Rectal smooth muscle tissue (tissue), 1 donor: ENCODE results near the gene DRC1.
"Not testable (repeated sequence)": the region's sequence is repeated elsewhere in the genome, so short reads cannot be mapped to it uniquely, and the experiment has no call there.

Experiments
- H3K27ac ChIP-seq: one replicate; pipeline ENCODE4 v1.7.0; 2013; ENCODE audit warnings: low read depth, low read length, inconsistent platforms
- H3K27me3 ChIP-seq: one replicate; pipeline ENCODE4 v1.7.0; 2013; ENCODE audit warnings: low read length; ENCODE audit not compliant: control insufficient read depth, insufficient read depth
- H3K36me3 ChIP-seq: one replicate; pipeline ENCODE4 v1.7.0; 2013; ENCODE audit warnings: low read length; ENCODE audit not compliant: control insufficient read depth, insufficient read depth
- H3K4me1 ChIP-seq: one replicate; pipeline ENCODE4 v1.7.0; 2013; ENCODE audit warnings: low read length; ENCODE audit not compliant: control insufficient read depth, insufficient read depth
- H3K4me3 ChIP-seq: one replicate; pipeline ENCODE4 v1.7.0; 2013; ENCODE audit warnings: low read length
- H3K9ac ChIP-seq: one replicate; pipeline ENCODE4 v1.7.0; 2013; ENCODE audit warnings: low read length

Gene DRC1

DNA sequence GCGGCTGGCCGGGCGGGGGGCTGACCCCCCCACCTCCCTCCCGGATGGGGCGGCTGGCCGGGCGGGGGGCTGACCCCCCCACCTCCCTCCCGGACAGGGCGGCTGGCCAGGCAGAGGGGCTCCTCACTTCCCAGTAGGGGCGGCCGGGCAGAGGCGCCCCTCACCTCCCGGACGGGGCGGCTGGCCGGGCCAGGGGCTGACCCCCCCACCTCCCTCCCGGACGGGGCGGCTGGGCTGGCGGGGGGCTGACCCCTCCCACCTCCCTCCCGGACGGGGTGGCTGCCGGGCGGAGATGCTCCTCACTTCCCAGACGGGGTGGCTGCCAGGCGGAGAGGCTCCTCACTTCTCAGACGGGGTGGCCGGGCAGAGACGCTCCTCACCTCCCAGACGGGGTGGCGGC is 30.8 kb upstream of the DRC1 start:
- H3K36me3 ChIP-seq, H3K27me3 ChIP-seq, H3K4me1 ChIP-seq, H3K9ac ChIP-seq, H3K4me3 ChIP-seq, H3K27ac ChIP-seq: not testable (repeated sequence)

DNA sequence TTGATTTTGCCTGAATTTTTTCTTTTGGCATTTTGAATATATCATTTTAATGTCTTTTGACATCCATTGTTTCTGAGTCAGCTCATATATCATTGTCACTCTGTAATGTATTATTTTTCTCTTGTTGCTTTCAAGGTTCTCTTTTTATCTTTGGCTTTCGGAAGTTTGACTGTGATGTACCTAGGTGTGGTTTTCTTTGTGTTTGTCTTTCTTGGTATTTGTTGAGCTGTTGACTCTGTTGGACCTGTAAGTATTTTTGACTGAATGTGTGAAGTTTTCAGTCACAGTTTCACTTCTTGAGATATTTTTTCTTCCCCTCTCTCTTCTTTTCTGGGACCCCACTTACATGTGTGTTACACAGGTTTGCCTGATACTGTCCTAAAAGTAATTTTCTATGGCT is 24.9 kb upstream of the DRC1 start:
- Histone ChIP-seq H3K9ac (no peak overlapping the region), H3K27me3 (no peaks in the 10 kb centered on the region), H3K27ac (no peak overlapping the region), H3K36me3 (no peaks in the 10 kb centered on the region), H3K4me3 (no peak overlapping the region), H3K4me1 (no peaks in the 10 kb centered on the region)

DNA sequence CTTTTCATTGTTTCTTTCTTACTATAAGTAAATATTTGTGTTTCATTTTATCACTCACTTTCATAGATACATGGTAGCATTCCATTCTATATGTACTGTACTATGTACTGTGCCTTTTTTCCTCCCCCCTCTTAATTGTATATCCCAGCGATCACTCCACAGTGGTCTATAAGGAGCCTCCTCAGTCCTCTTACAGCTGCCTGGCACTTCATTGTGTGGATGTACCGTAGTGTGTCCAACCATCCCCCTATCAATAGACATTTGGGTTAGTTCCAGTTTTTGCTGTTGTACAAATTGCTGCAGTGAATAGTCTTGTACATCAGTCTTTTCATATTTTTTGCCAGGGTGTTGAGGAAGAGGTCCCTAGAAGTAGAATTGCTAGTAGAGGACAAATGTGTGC is 21.4 kb upstream of the DRC1 start:
- Histone ChIP-seq H3K4me3 (no peak overlapping the region), H3K9ac (no peak overlapping the region), H3K27me3 (no peaks in the 10 kb centered on the region), H3K27ac (no peak overlapping the region), H3K4me1 (no peaks in the 10 kb centered on the region), H3K36me3 (peaks cover 2% of the 10 kb centered on the region)

DNA sequence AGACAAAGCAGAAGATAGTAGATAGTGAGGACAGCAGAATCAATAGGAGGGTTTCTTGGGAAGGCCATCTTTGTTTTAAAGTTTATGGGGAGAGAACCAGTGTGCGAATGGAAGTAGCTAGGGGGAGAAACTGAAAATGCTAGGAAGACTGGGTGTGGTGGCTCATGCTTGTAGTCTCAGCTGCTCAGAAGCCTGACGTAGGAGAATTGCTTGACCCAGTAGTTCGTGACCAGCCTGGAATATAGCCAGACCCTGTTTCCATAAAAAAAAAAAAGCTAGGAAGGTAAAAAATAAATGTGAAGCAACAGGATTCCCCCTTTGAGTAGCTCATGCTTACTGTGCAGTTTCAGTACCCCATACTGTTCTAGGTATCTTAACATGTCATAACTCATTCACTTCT is 19.2 kb upstream of the DRC1 start:
- no peak overlapping the region for H3K9ac ChIP-seq
- peaks cover 2% of the 10 kb centered on the region for H3K36me3 ChIP-seq
- H3K4me3 ChIP-seq: no peak overlapping the region
- H3K27ac ChIP-seq: no peak overlapping the region
- H3K27me3 ChIP-seq: no peaks in the 10 kb centered on the region
- no peaks in the 10 kb centered on the region for H3K4me1 ChIP-seq

DNA sequence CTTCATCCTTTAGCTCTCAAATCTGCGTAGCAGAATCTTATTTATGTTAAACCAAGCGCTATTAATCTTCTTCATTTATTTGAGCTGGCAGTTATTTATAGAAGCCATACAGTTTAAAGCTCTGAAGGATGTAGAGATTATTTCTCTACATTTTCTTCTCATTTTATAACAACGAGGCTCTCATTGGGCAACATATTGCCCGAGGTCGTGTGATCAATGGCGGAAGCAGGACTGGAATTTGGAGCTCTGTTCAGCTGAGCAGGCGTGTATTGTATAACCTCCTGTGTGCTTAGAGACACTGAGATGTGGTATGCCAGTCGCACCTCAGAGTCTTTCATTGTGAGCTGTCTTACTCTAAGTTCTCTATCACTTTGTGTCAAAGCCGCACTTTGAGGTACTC is 17.5 kb upstream of the DRC1 start:
- Histone ChIP-seq H3K4me3 (no peak overlapping the region), H3K4me1 (no peaks in the 10 kb centered on the region), H3K36me3 (peaks cover 2% of the 10 kb centered on the region), H3K27ac (no peak overlapping the region), H3K9ac (no peak overlapping the region), H3K27me3 (no peaks in the 10 kb centered on the region)

DNA sequence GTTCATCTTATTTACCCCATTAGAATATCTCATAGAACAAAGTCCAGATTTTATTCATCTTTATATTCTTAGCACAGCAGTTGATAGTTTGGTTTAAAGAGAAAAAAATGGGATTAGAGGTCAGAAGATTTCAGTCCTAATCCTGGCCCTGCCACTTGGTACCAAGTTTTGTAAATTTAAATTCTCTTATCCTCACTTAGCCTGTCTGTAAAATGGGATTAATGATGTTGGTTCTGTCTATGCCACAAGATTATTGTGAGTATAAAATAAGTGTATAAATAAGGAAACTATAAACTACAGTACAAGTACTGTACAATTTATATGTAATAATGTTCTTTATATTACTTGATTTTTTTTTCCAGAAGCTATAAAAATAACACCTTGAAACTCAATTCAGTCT is 17.1 kb upstream of the DRC1 start:
- H3K27ac ChIP-seq: no peak overlapping the region
- H3K4me3 ChIP-seq: no peak overlapping the region
- H3K36me3 ChIP-seq: peaks cover 2% of the 10 kb centered on the region
- H3K4me1 ChIP-seq: no peaks in the 10 kb centered on the region
- no peak overlapping the region for H3K9ac ChIP-seq
- H3K27me3 ChIP-seq: no peaks in the 10 kb centered on the region

DNA sequence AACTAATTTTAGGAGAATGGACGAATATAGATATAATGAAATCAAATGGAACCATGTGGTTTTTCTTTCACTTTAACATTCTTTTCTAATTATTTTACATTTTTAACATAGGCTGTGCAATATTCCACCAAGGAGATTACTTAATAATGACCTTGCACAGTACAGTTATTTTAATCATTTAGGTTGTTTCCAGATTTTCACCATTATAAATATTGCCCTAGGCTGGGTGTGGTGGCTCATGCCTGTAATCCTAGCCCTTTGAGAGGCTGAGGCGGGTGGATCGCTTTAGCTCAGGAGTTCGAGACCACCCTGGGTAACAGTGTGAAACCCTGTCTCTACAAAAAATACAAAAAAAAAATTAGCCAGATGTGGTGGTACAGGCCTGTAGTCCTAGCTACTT is 14.5 kb upstream of the DRC1 start:
- Histone ChIP-seq H3K9ac (no peak overlapping the region), H3K4me3 (no peak overlapping the region), H3K36me3 (no peaks in the 10 kb centered on the region), H3K4me1 (no peaks in the 10 kb centered on the region), H3K27me3 (no peaks in the 10 kb centered on the region), H3K27ac (no peak overlapping the region)

DNA sequence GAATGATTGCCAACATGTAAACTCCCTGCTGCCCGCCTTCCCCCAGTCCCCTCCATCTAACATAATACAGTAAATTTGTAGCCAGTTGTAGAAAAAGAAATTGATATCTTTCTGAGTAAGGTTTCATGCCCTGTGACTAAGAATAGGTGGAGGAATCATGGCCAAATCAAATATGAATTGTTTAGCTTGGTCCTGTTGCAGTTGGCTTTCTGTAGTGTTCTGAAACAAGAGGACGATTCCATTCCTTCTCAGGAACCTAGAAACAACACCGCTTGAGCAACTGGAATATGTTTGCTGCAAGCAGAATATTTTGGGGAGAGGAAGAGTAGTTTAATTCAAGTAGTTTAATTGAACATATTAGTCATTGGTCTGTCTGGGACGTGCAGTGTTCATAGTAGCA is 7.0 kb upstream of the DRC1 start:
- H3K4me3 ChIP-seq: no peak overlapping the region
- H3K4me1 ChIP-seq: no peaks in the 10 kb centered on the region
- H3K27me3 ChIP-seq: no peaks in the 10 kb centered on the region
- no peak overlapping the region for H3K9ac ChIP-seq
- no peak overlapping the region for H3K27ac ChIP-seq
- H3K36me3 ChIP-seq: no peaks in the 10 kb centered on the region

DNA sequence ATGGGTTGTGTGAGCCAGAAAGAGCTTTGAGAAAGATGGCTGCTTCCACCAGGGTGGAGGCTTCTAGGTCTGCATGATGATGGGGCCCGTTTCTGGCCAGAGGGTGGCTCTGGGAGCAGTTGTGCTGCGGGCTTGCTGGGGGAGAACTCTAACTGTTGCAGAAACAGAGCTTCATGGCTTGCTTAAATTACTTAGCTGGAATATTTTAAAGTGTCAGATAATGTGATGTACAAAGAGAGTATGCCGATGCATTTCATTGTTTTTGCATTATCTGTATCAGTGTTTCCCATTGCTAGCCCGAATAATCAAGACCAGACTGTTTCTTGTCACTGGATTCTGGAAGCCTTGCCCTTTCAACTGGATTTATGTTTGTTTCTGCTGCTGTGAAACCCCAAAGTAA is 6.3 kb upstream of the DRC1 start:
- H3K27me3 ChIP-seq: no peaks in the 10 kb centered on the region
- no peaks in the 10 kb centered on the region for H3K36me3 ChIP-seq
- no peaks in the 10 kb centered on the region for H3K4me1 ChIP-seq
- H3K4me3 ChIP-seq: no peak overlapping the region
- no peak overlapping the region for H3K27ac ChIP-seq
- H3K9ac ChIP-seq: no peak overlapping the region

DNA sequence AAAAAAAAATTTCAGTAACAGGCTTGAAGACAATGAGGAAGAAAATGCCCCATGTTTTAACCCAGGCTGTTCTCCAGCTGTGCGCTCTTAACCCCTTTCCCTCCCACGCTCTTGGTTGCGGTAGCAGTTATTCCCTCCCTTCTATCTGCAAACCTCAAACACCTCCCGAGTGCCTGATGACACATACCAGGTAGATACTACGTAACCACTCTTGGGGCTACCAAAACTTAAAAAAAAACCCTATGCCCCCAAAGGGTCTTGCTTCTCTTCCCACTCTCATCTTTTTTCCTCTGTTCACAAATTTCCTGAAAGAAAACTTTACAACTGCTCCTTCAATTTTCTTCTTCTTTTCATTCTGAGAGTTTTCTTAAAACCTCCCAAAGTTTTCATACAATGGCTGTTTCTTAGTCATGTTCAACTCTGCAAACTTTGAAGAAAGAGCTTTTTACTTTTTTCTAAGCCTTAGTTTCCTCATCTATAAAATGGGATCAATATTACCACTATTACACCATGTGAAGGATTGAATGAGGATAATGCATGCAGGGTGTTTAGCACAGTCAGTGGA is 4.9 kb upstream of the DRC1 start:
- Histone ChIP-seq H3K4me1 (no peaks in the 10 kb centered on the region), H3K27ac (no peak overlapping the region), H3K4me3 (no peak overlapping the region), H3K36me3 (no peaks in the 10 kb centered on the region), H3K9ac (no peak overlapping the region), H3K27me3 (no peaks in the 10 kb centered on the region)

DNA sequence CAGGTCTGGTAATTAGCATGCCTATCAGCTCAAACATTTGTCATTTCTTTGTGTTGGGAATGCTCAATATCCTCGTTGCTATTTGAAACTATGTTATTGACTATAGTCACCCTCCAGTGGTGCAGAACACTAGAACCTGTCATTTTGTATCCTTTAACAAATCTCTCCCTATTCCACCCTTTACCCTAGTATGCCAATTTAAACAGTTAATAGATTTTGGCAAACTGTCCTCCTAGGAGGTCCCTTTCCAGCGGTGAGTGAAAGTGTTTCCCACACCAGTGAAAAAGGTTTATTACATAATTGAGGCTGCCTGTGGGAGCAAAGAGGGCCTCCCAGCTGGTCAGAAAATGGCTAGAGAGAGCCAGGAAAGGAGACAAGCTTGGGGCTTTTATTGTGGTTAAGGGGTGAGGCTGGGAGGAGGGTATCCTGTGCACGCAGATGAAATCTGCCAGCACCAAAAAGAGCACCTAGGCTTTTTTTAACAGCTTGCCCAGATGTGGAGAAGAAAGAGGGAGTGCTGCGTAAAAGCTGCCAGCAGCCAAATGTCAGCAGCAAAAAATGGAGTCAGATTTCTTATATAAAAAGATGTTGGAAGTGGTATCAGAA is 1.8 kb upstream of the DRC1 start:
- Histone ChIP-seq H3K4me1 (no peaks in the 10 kb centered on the region), H3K4me3 (no peak overlapping the region), H3K9ac (no peak overlapping the region), H3K27ac (no peak overlapping the region), H3K27me3 (no peaks in the 10 kb centered on the region), H3K36me3 (no peaks in the 10 kb centered on the region)

DNA sequence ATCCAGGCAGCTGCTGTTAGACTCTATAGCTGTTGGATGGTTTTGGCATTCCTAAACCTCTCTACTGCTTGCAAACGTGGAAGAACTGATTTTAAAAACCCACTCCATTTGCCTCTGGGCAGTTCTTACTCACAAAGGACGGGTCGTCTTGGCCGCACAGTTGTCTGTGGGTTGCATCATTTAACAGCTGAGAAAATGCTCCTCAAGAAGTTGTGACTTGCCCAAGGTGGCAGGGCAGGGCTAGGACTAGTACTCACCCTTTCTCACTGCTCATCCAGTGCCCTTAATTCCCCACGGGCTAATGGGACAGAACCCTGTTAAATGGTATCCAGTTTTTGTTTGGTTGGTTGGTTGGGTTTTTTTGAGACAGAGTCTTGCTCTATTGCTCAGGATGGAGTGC is 997 bp upstream of the DRC1 start:
- Histone ChIP-seq H3K9ac (no peak overlapping the region), H3K27ac (no peak overlapping the region), H3K4me3 (no peak overlapping the region), H3K36me3 (no peaks in the 10 kb centered on the region), H3K27me3 (no peaks in the 10 kb centered on the region), H3K4me1 (no peaks in the 10 kb centered on the region)

DNA sequence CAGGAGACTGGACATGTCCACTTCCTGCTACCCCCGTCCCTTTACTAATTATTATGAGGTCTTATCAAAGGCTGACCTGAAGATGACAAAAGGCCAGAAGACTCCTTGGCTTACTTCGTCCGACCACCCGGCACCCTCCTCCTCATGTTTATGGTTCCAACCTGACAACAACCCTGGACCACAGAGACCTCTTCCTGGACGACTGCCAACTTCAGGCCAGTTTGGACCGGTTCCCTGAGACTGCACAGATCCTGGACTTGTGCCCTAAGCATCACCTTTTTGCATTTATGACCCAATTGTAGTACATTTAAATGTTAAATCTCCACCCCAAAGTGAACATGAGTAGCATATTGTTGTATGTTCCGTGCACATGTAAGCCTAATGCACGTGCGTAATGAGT is 5.8 kb downstream of the DRC1 start:
- Histone ChIP-seq H3K9ac (no peak overlapping the region), H3K4me1 (no peaks in the 10 kb centered on the region), H3K36me3 (no peaks in the 10 kb centered on the region), H3K4me3 (no peak overlapping the region), H3K27ac (no peak overlapping the region), H3K27me3 (no peaks in the 10 kb centered on the region)
